K562 treated with DMSO at 1 percent for 24 hours (cell line): ENCODE measurements around the gene CCNB1IP1. TPM values are rescaled to one million over a fixed set of nuclear protein-coding genes. Genes with fewer than 3 reads are reported as not detected.

ENCODE experiments used
- total RNA-seq: library from RNA; unstranded; fragments of 300-600 nt; gene quantifications from 2 replicates; pipeline ENCODE4 v1.2.3, GENCODE V29; 2022; ENCODE audit warnings: low read depth; ENCODE audit not compliant: insufficient read depth

Gene CCNB1IP1, protein sequence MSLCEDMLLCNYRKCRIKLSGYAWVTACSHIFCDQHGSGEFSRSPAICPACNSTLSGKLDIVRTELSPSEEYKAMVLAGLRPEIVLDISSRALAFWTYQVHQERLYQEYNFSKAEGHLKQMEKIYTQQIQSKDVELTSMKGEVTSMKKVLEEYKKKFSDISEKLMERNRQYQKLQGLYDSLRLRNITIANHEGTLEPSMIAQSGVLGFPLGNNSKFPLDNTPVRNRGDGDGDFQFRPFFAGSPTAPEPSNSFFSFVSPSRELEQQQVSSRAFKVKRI
- total RNA-seq, result 63.5 and 64.1 TPM in 2 replicates

DNA sequence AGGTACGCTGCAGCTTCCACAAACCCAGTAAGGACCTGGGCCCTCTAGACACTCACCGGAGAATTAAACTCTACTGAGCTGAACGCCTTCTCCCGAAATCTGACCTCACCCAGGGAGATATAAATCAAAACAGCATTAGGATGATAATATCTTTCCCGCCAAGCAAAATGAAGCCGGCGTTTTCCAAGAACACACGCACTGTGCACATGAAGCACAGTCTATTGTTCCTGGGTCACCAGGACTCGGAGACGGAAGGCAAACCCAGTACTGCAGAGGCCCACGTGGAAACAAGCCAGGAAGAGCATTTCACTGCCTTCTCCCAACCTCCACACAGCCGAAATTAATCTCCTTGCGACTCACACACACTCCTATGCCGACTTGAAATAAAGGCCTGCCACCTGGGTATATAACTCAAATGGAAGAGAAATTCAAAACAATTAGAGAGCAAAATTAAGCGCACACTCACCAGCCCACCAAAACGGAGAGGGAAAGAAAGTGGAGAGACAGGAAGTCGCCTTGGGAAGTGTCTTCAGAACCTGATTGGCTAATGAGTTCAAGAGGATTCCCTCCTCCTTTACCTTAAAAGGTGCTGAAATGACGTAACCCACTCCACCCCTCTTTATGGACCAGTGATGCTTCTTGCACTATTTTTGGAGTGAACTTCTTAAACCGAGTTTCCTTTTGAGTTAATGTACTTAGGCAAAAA lies at the start of gene CCNB1IP1:
TSS of gene CCNB1IP1 (minus strand) at position 492 of the 706 bp plus-strand sequence. CDS start 16,756 bp downstream, outside the sequence.

GRCh38 chr14:20343092-20343861 lies 10.2 kb upstream of the CCNB1IP1 start, which contains the start of gene PARP2:
Gene PARP2, plus strand, starts transcription at chr14:20343635. Its CDS starts 7 bp downstream, at chr14:20343642.

GRCh38 chr14:20305265-20306078 lies 27.6 kb downstream of the CCNB1IP1 start, which contains the start of gene TTC5:
Gene TTC5, minus strand, starts transcription at chr14:20305951. Its CDS starts 14 bp downstream, at chr14:20305937.

Other genes with a start within 250 kb of the CCNB1IP1 start
- not detected in 2 replicates for gene OR4K17, start 222.5 kb downstream of the CCNB1IP1 start, total RNA-seq
- not detected in 2 replicates for gene OR4N5, start 194.5 kb downstream of the CCNB1IP1 start, total RNA-seq
- not detected in 2 replicates for gene OR11G2, start 142.4 kb downstream of the CCNB1IP1 start, total RNA-seq
- gene OR11H6, start 109.6 kb downstream of the CCNB1IP1 start, total RNA-seq, result not detected in 2 replicates
- gene OR11H7, start 104.3 kb downstream of the CCNB1IP1 start, total RNA-seq, result not detected in 2 replicates
- gene OR11H4, start 94.0 kb downstream of the CCNB1IP1 start, total RNA-seq, result not detected in 2 replicates
- gene TTC5, start 27.3 kb downstream of the CCNB1IP1 start, total RNA-seq, result 4.7 and 9.8 TPM in 2 replicates
- 22.0 and 25.2 TPM in 2 replicates for gene PARP2, start 10.4 kb upstream of the CCNB1IP1 start, total RNA-seq
- gene TEP1, start 80.2 kb upstream of the CCNB1IP1 start, total RNA-seq, result 14.2 and 17.7 TPM in 2 replicates
- 0.07 TPM in 1 of 2 replicates, not detected in the other for gene KLHL33, start 102.9 kb upstream of the CCNB1IP1 start, total RNA-seq
- gene OSGEP, start 121.5 kb upstream of the CCNB1IP1 start, total RNA-seq, result 47.4 and 50.6 TPM in 2 replicates
- 110 and 122 TPM in 2 replicates for gene APEX1, start 121.9 kb upstream of the CCNB1IP1 start, total RNA-seq
- 29.3 and 34.6 TPM in 2 replicates for gene PIP4P1, start 128.2 kb upstream of the CCNB1IP1 start, total RNA-seq
- gene PNP, start 136.1 kb upstream of the CCNB1IP1 start, total RNA-seq, result 67.6 and 79.5 TPM in 2 replicates
- not detected in 2 replicates for gene RNASE10, start 172.3 kb upstream of the CCNB1IP1 start, total RNA-seq
- gene RNASE9, start 227.8 kb upstream of the CCNB1IP1 start, total RNA-seq, result not detected in 2 replicates